Measurements from ENCODE around the gene SLC28A3. TPM values are rescaled to one million over a fixed set of nuclear protein-coding genes. Genes with fewer than 3 reads are reported as not detected.
"Not testable (repeated sequence)": the region's sequence is repeated elsewhere in the genome, so short reads cannot be mapped to it uniquely, and the experiment has no call there.

SLC28A3 gene
- total RNA-seq, 1 donor from 2014 or later = not detected

GRCh38 chr9:84366683-84367082, 26.1 kb upstream of the SLC28A3 start:
- DNase-seq (ENCODE audit: extremely low spot score, unreplicated experiment) = no peak
- Mint-ChIP-seq H3K9me3 (ENCODE audit: unreplicated experiment) (peaks cover 11% of the 10 kb centered on the region), H3K36me3 (ENCODE audit: unreplicated experiment) (no peaks in the 10 kb centered on the region), H3K27ac (ENCODE audit: unreplicated experiment) (no peak overlapping the region), H3K4me1 (ENCODE audit: unreplicated experiment) (peaks cover 7% of the 10 kb centered on the region), H3K4me3 (ENCODE audit: unreplicated experiment) (no peak overlapping the region), H3K27me3 (ENCODE audit: unreplicated experiment) (no peaks in the 10 kb centered on the region)
- TF ChIP-seq CTCF (IDR thresholded peaks at IDR 0.05) = no peak

GRCh38 chr9:84364894-84365490, 24.4 kb upstream of the SLC28A3 start:
- H3K27ac Mint-ChIP-seq (ENCODE audit: unreplicated experiment); H3K4me3 Mint-ChIP-seq (ENCODE audit: unreplicated experiment); H3K4me1 Mint-ChIP-seq (ENCODE audit: unreplicated experiment); DNase-seq (ENCODE audit: extremely low spot score, unreplicated experiment); H3K36me3 Mint-ChIP-seq (ENCODE audit: unreplicated experiment); H3K27me3 Mint-ChIP-seq (ENCODE audit: unreplicated experiment): not testable (repeated sequence)
- peaks cover 11% of the 10 kb centered on the region for H3K9me3 Mint-ChIP-seq (ENCODE audit: unreplicated experiment)

- Mint-ChIP-seq H3K27me3 (ENCODE audit: unreplicated experiment) (no peaks in the 10 kb centered on the region), H3K9me3 (ENCODE audit: unreplicated experiment) (peaks cover 11% of the 10 kb centered on the region), H3K27ac (ENCODE audit: unreplicated experiment) (no peak overlapping the region), H3K4me1 (ENCODE audit: unreplicated experiment) (peaks cover 8% of the 10 kb centered on the region), H3K36me3 (ENCODE audit: unreplicated experiment) (no peaks in the 10 kb centered on the region), H3K4me3 (ENCODE audit: unreplicated experiment) (no peak overlapping the region)
- DNase-seq (ENCODE audit: extremely low spot score, unreplicated experiment) = no peak
- no peak for TF ChIP-seq CTCF (IDR thresholded peaks at IDR 0.05)
Observed at GRCh38 chr9:84361645-84362044, 21.1 kb upstream of the SLC28A3 start.

GRCh38 chr9:84357275-84357674, 16.7 kb upstream of the SLC28A3 start:
- Mint-ChIP-seq H3K4me3 (ENCODE audit: unreplicated experiment) (no peak overlapping the region), H3K4me1 (ENCODE audit: unreplicated experiment) (peaks cover 8% of the 10 kb centered on the region), H3K36me3 (ENCODE audit: unreplicated experiment) (no peaks in the 10 kb centered on the region), H3K27me3 (ENCODE audit: unreplicated experiment) (no peaks in the 10 kb centered on the region), H3K9me3 (ENCODE audit: unreplicated experiment) (no peaks in the 10 kb centered on the region), H3K27ac (ENCODE audit: unreplicated experiment) (peak overlapping the region; percentile 45)
- no peak for DNase-seq (ENCODE audit: extremely low spot score, unreplicated experiment)
- no peak for TF ChIP-seq CTCF (IDR thresholded peaks at IDR 0.05)

GRCh38 chr9:84354035-84354434, 13.5 kb upstream of the SLC28A3 start:
- no peaks in the 10 kb centered on the region for H3K9me3 Mint-ChIP-seq (ENCODE audit: unreplicated experiment)
- H3K36me3 Mint-ChIP-seq (ENCODE audit: unreplicated experiment) = no peaks in the 10 kb centered on the region
- no peak overlapping the region for H3K27ac Mint-ChIP-seq (ENCODE audit: unreplicated experiment)

More at GRCh38 chr9:84354035-84354434, 13.5 kb upstream of the SLC28A3 start:
- Mint-ChIP-seq H3K4me3 (ENCODE audit: unreplicated experiment) (no peak overlapping the region), H3K27me3 (ENCODE audit: unreplicated experiment) (no peaks in the 10 kb centered on the region), H3K4me1 (ENCODE audit: unreplicated experiment) (peaks cover 11% of the 10 kb centered on the region)
- TF ChIP-seq CTCF (IDR thresholded peaks at IDR 0.05) = no peak
- DNase-seq (ENCODE audit: extremely low spot score, unreplicated experiment) = no peak

All from osteocyte (in vitro differentiated cells).